Inflammatory macrophage (primary cell): Measurements from ENCODE around the gene OR7A5.
A peak's percentile ranks its signal among the peaks of the same experiment; 100 is the strongest.
"Not testable (repeated sequence)": the region's sequence is repeated elsewhere in the genome, so short reads cannot be mapped to it uniquely, and the experiment has no call there.

Experiments
- DNase-seq, 2 donors: peaks; one replicate each; pipeline ENCODE4 v3.0.0-alpha.2; 2020 to 2022

The OR7A5 gene

GRCh38 chr19:14784730-14785101, 50.3 kb downstream of the OR7A5 start:
- peak; percentile 96 to 99 for DNase-seq

GRCh38 chr19:14783410-14783998, 51.5 kb downstream of the OR7A5 start:
- peak; percentile 41 to 71 for DNase-seq

GRCh38 chr19:14782626-14783409, 52.2 kb downstream of the OR7A5 start:
- DNase-seq = peak in 1 of 2 donors; percentile 31

GRCh38 chr19:14781713-14782536, 53.1 kb downstream of the OR7A5 start:
- DNase-seq = not testable (repeated sequence)

GRCh38 chr19:14780622-14781225, 54.3 kb downstream of the OR7A5 start:
- DNase-seq = not testable (repeated sequence)

- DNase-seq = peak; percentile 23 to 36
Observed at GRCh38 chr19:14779151-14779550, 55.8 kb downstream of the OR7A5 start.

- peak; percentile 33 to 40 for DNase-seq
Observed at GRCh38 chr19:14778110-14778845, 56.7 kb downstream of the OR7A5 start, which contains the start of gene ADGRE2. TSS of gene ADGRE2 (minus strand) at chr19:14778560. CDS start at chr19:14776756, 1,804 bp downstream.

- not testable (repeated sequence) for DNase-seq
Observed at GRCh38 chr19:14777645-14778044, 57.3 kb downstream of the OR7A5 start.
